GM19193 (cell line): ENCODE results near the gene KPNA4.

Experiments
- POLR2A ChIP-seq: IDR thresholded peaks from 4 replicates; pipeline ENCODE4 v1.6.1; 2011; ENCODE audit not compliant: insufficient read depth, insufficient read length; ENCODE audit errors: extremely low read depth

The KPNA4 gene

GRCh38 chr3:160449636-160450598 lies 115.5 kb downstream of the KPNA4 start, which contains the start of gene TRIM59:
TRIM59 (minus strand) TSS chr3:160449786; CDS start chr3:160439183, 10,603 bp downstream.
- TF ChIP-seq POLR2A = peak; percentile 94

GRCh38 chr3:160448845-160449635 lies 116.3 kb downstream of the KPNA4 start:
- no peak for TF ChIP-seq POLR2A

GRCh38 chr3:160447544-160447943 lies 117.8 kb downstream of the KPNA4 start:
- no peak for TF ChIP-seq POLR2A

- no peak for TF ChIP-seq POLR2A
Measured at GRCh38 chr3:160446522-160447056, 118.8 kb downstream of the KPNA4 start.

GRCh38 chr3:160445854-160446253 lies 119.5 kb downstream of the KPNA4 start:
- no peak for TF ChIP-seq POLR2A
